Measurements from ENCODE around the gene SLC6A7.

SLC6A7 gene

DNA sequence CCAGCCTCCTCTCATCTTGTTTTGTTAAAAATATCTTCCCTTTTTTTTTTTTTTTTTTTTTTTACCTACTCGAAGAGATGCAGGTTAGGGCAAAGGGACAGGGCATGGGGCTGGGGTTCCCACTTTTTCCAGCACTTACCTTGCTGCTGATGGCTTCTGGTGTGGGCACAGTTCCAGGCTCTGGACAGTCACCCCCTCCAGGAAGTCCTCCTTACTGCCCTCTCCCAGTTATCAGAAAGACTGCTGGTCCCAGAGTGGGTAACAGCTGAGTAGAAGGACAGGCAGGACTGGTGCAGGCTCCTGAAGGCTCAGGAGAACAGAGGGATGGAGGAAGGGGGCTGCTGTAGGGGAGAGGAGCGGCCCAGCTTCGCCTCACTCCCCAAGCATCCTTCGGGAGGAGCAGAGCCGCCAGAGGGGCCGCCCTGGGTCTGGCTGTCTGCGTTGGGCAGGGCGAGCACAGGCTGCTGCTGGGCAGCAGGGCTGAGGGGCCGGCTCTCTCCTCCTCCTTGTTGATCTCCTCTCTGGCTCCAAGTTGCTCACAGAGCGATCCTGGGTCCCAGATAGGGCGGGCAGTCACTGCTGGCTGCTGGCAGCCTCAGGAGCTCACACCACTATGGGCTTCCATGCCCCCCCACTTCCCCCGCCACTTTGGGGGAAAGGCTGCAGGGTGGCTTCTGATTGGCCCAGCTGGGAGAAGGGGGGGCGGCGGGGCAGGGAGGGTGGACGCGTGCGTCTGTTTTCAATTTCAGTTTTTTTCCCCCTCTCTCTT, 34.4 kb upstream of the SLC6A7 start, which contains the start of gene PDGFRB:
PDGFRB (minus strand) TSS at position 588 of the 769 bp plus-strand sequence. CDS start 18,798 bp downstream, outside the sequence.
- no peaks in the 10 kb centered on the region for H3K4me1 ChIP-seq (ENCODE audit: control insufficient read depth, insufficient read depth, low read length)
- TF ChIP-seq PRDM1 (tag by site-specific recombination; IDR thresholded peaks at IDR 0.05), result 0 out of 2 replicates have a peak, but pooled peaks have one; percentile 16
- no peak for TF ChIP-seq ZNF76 (tag by site-specific recombination; IDR thresholded peaks at IDR 0.05; ENCODE audit: borderline replicate concordance, low read depth)
- TF ChIP-seq ZNF529 (tag by site-specific recombination; IDR thresholded peaks at IDR 0.05; ENCODE audit: insufficient replicate concordance), result no peak
- no peak for TF ChIP-seq ZNF404 (tag by site-specific recombination; IDR thresholded peaks at IDR 0.05)
- H3K27ac ChIP-seq (ENCODE audit: extremely low read depth, low read depth, low read length), result no peak within 1 kb of the TSS
- POLR2A ChIA-PET, result no interaction called here
- CTCF ChIA-PET, result interaction anchor here (0.6 kb wide), 1 partner anchor 63 kb away, joined by 3 read pairs; no protein-coding TSS in a partner anchor
- H3K36me3 ChIP-seq (ENCODE audit: control insufficient read depth in 2 of 2, insufficient read depth in 1 of 2, low read length in 2 of 2), result no peaks in the 10 kb centered on the region
- H3K4me3 ChIP-seq (ENCODE audit: low read depth, low read length), result no peak within 1 kb of the TSS
- H3K9me3 ChIP-seq (ENCODE audit: control insufficient read depth, insufficient read depth, low read depth, low read length), result no peaks in the 10 kb centered on the region

DNA sequence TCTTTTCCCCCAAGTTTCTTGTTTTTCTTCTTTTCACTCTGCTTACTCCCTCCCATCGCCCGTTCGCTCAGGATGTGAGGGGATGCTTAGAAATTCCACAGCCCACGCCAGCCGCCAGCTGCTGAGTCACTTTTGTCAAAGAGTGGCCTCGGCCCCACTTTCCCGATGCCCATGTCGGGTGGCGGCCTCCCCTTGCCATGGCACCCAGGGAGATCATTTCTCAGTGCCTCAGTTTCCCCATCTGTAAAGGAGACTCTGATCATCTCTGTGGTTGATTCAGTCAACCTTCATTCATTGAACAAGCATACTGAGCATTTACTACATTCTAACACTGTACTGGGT, 33.9 kb upstream of the SLC6A7 start:
- CTCF ChIA-PET, result no interaction called here

DNA sequence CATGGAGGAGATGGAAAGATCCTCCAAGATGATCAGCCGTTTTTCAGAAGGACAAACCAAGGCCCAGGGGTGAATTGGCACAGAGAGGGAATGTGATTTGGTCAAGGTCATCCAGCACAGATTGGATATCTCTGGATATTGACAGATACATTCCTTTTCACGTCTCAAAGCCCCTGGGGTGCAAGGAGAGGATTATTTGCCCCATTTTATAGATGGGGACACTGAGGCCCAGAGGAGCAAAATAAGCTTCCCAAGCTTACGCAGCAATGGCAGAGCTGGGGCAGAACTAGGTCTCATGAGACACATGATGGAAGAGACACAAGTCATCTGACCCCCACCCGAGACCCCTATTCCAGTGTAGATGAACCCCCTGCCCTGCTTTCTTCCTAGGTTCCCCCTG, 33.3 kb upstream of the SLC6A7 start:
- CTCF ChIA-PET, result no interaction called here
- TF ChIP-seq ZNF324 (tag by site-specific recombination; IDR thresholded peaks at IDR 0.05) (no peak), ZNF610 (tag by site-specific recombination; IDR thresholded peaks at IDR 0.05; ENCODE audit: borderline replicate concordance) (no peak)
- TF ChIP-seq, protein P1, sequence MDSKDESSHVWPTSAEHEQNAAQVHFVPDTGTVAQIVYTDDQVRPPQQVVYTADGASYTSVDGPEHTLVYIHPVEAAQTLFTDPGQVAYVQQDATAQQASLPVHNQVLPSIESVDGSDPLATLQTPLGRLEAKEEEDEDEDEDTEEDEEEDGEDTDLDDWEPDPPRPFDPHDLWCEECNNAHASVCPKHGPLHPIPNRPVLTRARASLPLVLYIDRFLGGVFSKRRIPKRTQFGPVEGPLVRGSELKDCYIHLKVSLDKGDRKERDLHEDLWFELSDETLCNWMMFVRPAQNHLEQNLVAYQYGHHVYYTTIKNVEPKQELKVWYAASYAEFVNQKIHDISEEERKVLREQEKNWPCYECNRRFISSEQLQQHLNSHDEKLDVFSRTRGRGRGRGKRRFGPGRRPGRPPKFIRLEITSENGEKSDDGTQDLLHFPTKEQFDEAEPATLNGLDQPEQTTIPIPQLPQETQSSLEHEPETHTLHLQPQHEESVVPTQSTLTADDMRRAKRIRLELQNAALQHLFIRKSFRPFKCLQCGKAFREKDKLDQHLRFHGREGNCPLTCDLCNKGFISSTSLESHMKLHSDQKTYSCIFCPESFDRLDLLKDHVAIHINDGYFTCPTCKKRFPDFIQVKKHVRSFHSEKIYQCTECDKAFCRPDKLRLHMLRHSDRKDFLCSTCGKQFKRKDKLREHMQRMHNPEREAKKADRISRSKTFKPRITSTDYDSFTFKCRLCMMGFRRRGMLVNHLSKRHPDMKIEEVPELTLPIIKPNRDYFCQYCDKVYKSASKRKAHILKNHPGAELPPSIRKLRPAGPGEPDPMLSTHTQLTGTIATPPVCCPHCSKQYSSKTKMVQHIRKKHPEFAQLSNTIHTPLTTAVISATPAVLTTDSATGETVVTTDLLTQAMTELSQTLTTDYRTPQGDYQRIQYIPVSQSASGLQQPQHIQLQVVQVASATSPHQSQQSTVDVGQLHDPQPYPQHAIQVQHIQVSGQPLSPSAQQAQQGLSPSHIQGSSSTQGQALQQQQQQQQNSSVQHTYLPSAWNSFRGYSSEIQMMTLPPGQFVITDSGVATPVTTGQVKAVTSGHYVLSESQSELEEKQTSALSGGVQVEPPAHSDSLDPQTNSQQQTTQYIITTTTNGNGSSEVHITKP (tag by site-specific recombination; IDR thresholded peaks at IDR 0.05), result no peak

More for the DNA sequence above, 33.9 kb upstream of the SLC6A7 start:
- TF ChIP-seq ZNF416 (tag by site-specific recombination; IDR thresholded peaks at IDR 0.05), result no peak
- no peak for TF ChIP-seq HOXD13 (CRISPR knock-in tag; IDR thresholded peaks at IDR 0.05; ENCODE audit: borderline replicate concordance)
- TF ChIP-seq, protein P2, sequence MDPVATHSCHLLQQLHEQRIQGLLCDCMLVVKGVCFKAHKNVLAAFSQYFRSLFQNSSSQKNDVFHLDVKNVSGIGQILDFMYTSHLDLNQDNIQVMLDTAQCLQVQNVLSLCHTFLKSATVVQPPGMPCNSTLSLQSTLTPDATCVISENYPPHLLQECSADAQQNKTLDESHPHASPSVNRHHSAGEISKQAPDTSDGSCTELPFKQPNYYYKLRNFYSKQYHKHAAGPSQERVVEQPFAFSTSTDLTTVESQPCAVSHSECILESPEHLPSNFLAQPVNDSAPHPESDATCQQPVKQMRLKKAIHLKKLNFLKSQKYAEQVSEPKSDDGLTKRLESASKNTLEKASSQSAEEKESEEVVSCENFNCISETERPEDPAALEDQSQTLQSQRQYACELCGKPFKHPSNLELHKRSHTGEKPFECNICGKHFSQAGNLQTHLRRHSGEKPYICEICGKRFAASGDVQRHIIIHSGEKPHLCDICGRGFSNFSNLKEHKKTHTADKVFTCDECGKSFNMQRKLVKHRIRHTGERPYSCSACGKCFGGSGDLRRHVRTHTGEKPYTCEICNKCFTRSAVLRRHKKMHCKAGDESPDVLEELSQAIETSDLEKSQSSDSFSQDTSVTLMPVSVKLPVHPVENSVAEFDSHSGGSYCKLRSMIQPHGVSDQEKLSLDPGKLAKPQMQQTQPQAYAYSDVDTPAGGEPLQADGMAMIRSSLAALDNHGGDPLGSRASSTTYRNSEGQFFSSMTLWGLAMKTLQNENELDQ (tag by site-specific recombination; IDR thresholded peaks at IDR 0.05; ENCODE audit: low read depth), result no peak
- TF ChIP-seq KLF7 (tag by site-specific recombination; IDR thresholded peaks at IDR 0.05; ENCODE audit: borderline replicate concordance), result no peak
- TF ChIP-seq ZNF266 (tag by site-specific recombination; IDR thresholded peaks at IDR 0.05; ENCODE audit: low read depth), result no peak
- TF ChIP-seq ZNF530 (tag by site-specific recombination; IDR thresholded peaks at IDR 0.05; ENCODE audit: low read depth), result no peak
- TF ChIP-seq, protein P3, sequence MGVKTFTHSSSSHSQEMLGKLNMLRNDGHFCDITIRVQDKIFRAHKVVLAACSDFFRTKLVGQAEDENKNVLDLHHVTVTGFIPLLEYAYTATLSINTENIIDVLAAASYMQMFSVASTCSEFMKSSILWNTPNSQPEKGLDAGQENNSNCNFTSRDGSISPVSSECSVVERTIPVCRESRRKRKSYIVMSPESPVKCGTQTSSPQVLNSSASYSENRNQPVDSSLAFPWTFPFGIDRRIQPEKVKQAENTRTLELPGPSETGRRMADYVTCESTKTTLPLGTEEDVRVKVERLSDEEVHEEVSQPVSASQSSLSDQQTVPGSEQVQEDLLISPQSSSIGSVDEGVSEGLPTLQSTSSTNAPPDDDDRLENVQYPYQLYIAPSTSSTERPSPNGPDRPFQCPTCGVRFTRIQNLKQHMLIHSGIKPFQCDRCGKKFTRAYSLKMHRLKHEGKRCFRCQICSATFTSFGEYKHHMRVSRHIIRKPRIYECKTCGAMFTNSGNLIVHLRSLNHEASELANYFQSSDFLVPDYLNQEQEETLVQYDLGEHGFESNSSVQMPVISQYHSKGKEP (tag by site-specific recombination; IDR thresholded peaks at IDR 0.05), result no peak
- no peak for TF ChIP-seq ZBTB8A (tag by site-specific recombination; IDR thresholded peaks at IDR 0.05)
- no peak for TF ChIP-seq BCL11B (tag by site-specific recombination; IDR thresholded peaks at IDR 0.05; ENCODE audit: low read depth)
- no peak for TF ChIP-seq ZNF600 (tag by site-specific recombination; IDR thresholded peaks at IDR 0.05)
- TF ChIP-seq, protein P4, sequence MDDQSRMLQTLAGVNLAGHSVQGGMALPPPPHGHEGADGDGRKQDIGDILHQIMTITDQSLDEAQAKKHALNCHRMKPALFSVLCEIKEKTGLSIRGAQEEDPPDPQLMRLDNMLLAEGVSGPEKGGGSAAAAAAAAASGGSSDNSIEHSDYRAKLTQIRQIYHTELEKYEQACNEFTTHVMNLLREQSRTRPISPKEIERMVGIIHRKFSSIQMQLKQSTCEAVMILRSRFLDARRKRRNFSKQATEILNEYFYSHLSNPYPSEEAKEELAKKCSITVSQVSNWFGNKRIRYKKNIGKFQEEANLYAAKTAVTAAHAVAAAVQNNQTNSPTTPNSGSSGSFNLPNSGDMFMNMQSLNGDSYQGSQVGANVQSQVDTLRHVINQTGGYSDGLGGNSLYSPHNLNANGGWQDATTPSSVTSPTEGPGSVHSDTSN (CRISPR knock-in tag; IDR thresholded peaks at IDR 0.05), result no peak
- TF ChIP-seq ZNF670 (tag by site-specific recombination; IDR thresholded peaks at IDR 0.05; ENCODE audit: low read depth), result no peak
- no peak for TF ChIP-seq ZNF571 (tag by site-specific recombination; IDR thresholded peaks at IDR 0.05)
- no peak for TF ChIP-seq ZFHX2 (tag by site-specific recombination; conservative IDR thresholded peaks at IDR 0.05)
- no peak for TF ChIP-seq ZNF555 (tag by site-specific recombination; conservative IDR thresholded peaks at IDR 0.05)
- TF ChIP-seq ZNF776 (tag by site-specific recombination; IDR thresholded peaks at IDR 0.05; ENCODE audit: borderline replicate concordance), result no peak
- no peak for TF ChIP-seq ZNF561 (tag by site-specific recombination; IDR thresholded peaks at IDR 0.05; ENCODE audit: borderline replicate concordance)
- no peak for TF ChIP-seq SP7 (tag by site-specific recombination; IDR thresholded peaks at IDR 0.05)
- POLR2A ChIA-PET, result no interaction called here
- H3K9me3 ChIP-seq (ENCODE audit: control insufficient read depth, insufficient read depth, low read depth, low read length), result no peaks in the 10 kb centered on the region
- H3K27ac ChIP-seq (ENCODE audit: extremely low read depth, low read depth, low read length), result no peak overlapping the region
- no peaks in the 10 kb centered on the region for H3K4me1 ChIP-seq (ENCODE audit: control insufficient read depth, insufficient read depth, low read length)
- no peak overlapping the region for H3K4me3 ChIP-seq (ENCODE audit: low read depth, low read length)
- H3K36me3 ChIP-seq (ENCODE audit: control insufficient read depth in 2 of 2, insufficient read depth in 1 of 2, low read length in 2 of 2), result no peaks in the 10 kb centered on the region

More for the DNA sequence above, 33.3 kb upstream of the SLC6A7 start:
- Histone ChIP-seq H3K4me3 (ENCODE audit: low read depth, low read length) (no peak overlapping the region), H3K36me3 (ENCODE audit: control insufficient read depth in 2 of 2, insufficient read depth in 1 of 2, low read length in 2 of 2) (no peaks in the 10 kb centered on the region), H3K9me3 (ENCODE audit: control insufficient read depth, insufficient read depth, low read depth, low read length) (no peaks in the 10 kb centered on the region), H3K4me1 (ENCODE audit: control insufficient read depth, insufficient read depth, low read length) (no peaks in the 10 kb centered on the region), H3K27ac (ENCODE audit: extremely low read depth, low read depth, low read length) (no peak overlapping the region)
- POLR2A ChIA-PET, result no interaction called here

Data from HEK293 (cell line).